GM10248 (cell line): ENCODE results near the gene ASTL.

Experiments
- CTCF ChIA-PET: fragments of 300-600 bp; sonication (Branson Sonifier 250); formaldehyde crosslinking; extraction: SDS; loops from one replicate; lab custom pipeline; 2021; ENCODE audit warnings: antibody characterized with exemption; lab: Yijun Ruan, JAX
- POLR2A ChIA-PET: fragments of 350-650 bp; sonication (Branson Sonifier 250); formaldehyde crosslinking; extraction: SDS; loops from one replicate; lab custom pipeline; 2020; ENCODE audit warnings: antibody characterized with exemption; lab: Yijun Ruan, JAX
- DNase-seq: peaks from one replicate; pipeline ENCODE4 v3.0.0; 2012; ENCODE audit errors: extremely low spot score
- TF ChIP-seq, protein P1 (sequence below): IDR thresholded peaks from 2 replicates; pipeline ENCODE4 v1.5.1; 2012; ENCODE audit warnings: mild to moderate bottlenecking, low read depth; ENCODE audit errors: extremely low read depth, missing control alignments, control extremely low read depth

The ASTL gene

DNA sequence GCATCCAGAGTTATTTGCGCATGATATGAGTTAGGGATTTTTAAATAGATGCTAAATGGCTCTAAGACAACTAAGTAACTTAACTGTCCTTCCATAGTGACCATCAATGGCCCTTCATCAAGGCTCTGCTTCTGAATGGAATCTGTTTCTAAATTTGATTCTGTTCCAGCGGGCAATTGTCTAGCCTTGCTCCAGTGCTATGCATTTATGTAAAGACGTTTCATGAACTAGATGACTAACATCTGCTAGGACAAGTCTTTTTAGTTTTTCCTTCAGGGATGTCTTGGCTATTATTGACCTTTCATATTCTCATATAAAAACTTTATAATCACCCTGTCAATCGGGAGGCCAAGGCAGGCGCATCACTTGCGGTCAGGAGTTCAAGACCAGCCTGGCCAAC lies 9.8 kb downstream of the ASTL start:
- TF ChIP-seq, protein P1, sequence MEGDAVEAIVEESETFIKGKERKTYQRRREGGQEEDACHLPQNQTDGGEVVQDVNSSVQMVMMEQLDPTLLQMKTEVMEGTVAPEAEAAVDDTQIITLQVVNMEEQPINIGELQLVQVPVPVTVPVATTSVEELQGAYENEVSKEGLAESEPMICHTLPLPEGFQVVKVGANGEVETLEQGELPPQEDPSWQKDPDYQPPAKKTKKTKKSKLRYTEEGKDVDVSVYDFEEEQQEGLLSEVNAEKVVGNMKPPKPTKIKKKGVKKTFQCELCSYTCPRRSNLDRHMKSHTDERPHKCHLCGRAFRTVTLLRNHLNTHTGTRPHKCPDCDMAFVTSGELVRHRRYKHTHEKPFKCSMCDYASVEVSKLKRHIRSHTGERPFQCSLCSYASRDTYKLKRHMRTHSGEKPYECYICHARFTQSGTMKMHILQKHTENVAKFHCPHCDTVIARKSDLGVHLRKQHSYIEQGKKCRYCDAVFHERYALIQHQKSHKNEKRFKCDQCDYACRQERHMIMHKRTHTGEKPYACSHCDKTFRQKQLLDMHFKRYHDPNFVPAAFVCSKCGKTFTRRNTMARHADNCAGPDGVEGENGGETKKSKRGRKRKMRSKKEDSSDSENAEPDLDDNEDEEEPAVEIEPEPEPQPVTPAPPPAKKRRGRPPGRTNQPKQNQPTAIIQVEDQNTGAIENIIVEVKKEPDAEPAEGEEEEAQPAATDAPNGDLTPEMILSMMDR: no peak
- no peak for DNase-seq
- ChIA-PET CTCF (interaction anchor here (2.6 kb wide), 1 partner anchor 12 kb away, joined by 10 read pairs; the partner anchor contains the start of gene ADRA2B), POLR2A (no interaction called here)

DNA sequence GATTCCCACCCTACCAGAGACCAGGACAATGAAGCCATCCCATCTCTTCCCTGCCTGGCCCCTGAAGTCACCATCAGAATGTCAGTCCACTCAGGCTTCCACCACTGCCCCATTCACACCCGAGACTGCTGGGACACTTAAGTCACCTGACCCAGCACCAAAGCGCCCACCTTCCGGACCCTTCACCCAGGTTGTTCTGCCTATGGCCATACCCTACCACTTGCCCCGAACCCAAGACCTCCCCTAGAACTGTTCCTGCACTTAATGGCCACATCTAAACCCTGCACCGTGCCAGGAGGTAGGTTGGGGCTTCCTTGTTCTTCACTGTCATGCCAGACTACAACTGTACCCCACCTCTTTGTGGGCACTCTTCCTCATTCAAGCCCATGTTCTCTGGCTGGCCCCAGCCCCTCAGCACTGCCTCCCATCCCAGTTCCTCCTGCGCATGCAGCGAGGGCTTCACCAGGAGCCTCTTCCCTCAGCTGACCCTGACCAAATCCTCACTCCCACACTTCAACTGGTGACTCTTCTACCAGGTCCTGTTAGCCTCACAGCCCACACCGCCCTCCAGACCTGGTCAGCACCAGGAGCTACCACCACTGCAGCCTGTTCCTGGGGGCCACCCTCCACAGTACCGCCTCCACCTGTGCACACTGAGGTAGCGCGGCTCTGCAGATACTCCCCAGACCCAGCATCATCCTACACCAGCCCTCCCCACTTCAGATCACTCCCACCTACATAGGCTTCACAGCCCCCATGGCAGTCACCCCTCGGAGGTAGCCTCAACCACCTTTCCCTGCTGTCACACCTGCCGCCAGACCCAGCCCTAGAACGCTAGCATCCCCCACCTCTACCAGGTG lies 13.7 kb downstream of the ASTL start:
- ChIA-PET CTCF (interaction anchor here (1.0 to 1.5 kb wide), 3 partner anchors 14 to 102 kb away, joined by 3 to 5 read pairs (median 4); partner anchors contain the start of gene ASTL), POLR2A (no interaction called here)
- no peak for DNase-seq

DNA sequence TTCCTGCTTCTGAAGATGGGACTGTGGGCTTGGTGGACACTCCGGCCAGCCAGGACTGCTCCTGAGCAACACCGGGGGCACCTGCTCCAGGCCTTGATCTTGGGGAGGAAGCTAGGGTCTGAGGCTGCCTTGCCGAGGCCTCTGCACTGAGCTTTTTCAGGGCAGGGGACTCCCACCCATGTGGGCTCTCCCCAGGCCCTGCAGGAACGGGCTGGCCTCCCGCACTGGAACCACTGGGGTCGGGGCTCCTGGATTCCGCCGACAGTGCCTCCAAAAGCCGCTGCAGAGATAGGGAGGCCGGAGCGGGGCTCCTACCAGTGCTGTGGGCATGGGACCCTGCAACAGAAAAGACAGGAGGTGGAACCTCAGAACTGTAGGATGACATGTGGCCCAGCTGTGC lies 14.4 kb downstream of the ASTL start:
- POLR2A ChIA-PET: no interaction called here
- no peak for DNase-seq
- TF ChIP-seq, protein P1: no peak
- CTCF ChIA-PET: interaction anchor here (1.0 to 1.4 kb wide), 2 partner anchors 15 to 19 kb away, joined by 4 to 5 read pairs; partner anchors contain the start of gene ASTL

More for the DNA sequence above, 13.7 kb downstream of the ASTL start:
- TF ChIP-seq, protein P1: no peak

GRCh38 chr2:96123290-96123689 lies 15.0 kb downstream of the ASTL start:
- CTCF ChIA-PET: interaction anchor here (1.0 to 1.4 kb wide), 2 partner anchors 16 to 19 kb away, joined by 4 to 5 read pairs; partner anchors contain the start of gene ASTL

DNA sequence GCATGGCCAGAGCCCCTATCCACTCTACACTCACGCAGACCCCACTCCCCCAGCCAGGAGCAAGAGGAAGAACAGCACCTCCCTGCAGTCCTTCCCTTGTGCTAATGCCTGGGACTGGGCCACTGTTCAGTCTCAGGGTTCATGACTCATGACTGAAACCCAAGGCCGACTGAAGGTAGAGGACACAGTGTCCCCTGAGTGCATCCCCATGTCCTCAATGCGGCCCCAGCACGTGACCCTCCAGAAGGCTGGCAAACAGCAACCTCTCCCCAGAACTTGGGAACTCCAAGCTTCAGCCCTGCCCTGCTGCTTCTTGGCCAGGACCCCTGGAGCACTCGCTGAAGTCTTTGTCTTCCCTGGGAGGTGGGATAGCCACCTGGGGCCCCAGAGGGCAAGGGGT lies 15.9 kb downstream of the ASTL start:
- CTCF ChIA-PET: no interaction called here
- TF ChIP-seq, protein P1: no peak

More at GRCh38 chr2:96123290-96123689, 15.0 kb downstream of the ASTL start:
- POLR2A ChIA-PET: no interaction called here
- TF ChIP-seq, protein P1: no peak
- no peak for DNase-seq

DNA sequence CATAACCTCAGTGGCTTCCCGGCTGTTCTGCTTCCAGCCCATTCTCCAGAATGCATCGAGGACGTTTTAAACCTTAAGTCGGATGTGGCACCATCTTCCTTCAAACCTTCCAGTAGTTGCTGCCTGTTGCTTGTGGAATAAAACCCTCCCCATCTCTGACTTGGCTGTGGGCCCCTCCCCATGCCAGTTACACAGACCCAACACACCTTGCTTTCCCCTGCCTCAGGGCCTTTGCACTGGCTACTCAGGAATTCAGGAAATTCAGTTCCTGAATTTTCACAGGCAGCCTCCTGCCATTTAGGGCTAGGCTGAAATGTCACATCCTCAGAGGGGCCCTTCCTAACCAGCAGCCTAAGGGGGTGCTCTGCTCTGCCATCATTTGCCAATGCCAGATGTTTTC lies 16.9 kb downstream of the ASTL start:
- ChIA-PET POLR2A (no interaction called here), CTCF (interaction anchor here (2.2 kb wide), 1 partner anchor 20 kb away, joined by 8 read pairs; no protein-coding TSS in a partner anchor)
- no peak for DNase-seq
- TF ChIP-seq, protein P1: no peak

More for the DNA sequence above, 15.9 kb downstream of the ASTL start:
- no peak for DNase-seq
- POLR2A ChIA-PET: no interaction called here
